ENCODE data around the gene TFB2M.

- TF ChIP-seq CTCF (IDR thresholded peaks at IDR 0.05; ENCODE audit: insufficient read depth, low read depth, low read length) (no peak), EZH2 (IDR thresholded peaks at IDR 0.05; ENCODE audit: insufficient read depth, low read length) (no peak)
Observed at GRCh38 chr1:246599315-246599714, 33.3 kb upstream of the TFB2M start.
